Sigmoid colon (tissue), 7 donors: Measurements from ENCODE around the gene PIP4K2C. TPM values are rescaled to one million over a fixed set of nuclear protein-coding genes. Genes with fewer than 3 reads are reported as not detected.
"Not testable (repeated sequence)": the region's sequence is repeated elsewhere in the genome, so short reads cannot be mapped to it uniquely, and the experiment has no call there.

ENCODE experiments used
- DNase-seq: peaks from one replicate; pipeline ENCODE4 v3.0.0-alpha.2; 2019
- H3K27ac ChIP-seq, 4 donors: fragments of 200-600 bp; sonication (generic); one replicate each; pipeline ENCODE4 v1.5.1; 2016 to 2019; ENCODE audit warnings: mild to moderate bottlenecking in 1 of 4
- H3K27me3 ChIP-seq, 3 donors: fragments of 200-600 bp; sonication (generic); one replicate each; pipeline ENCODE4 v1.5.1; 2019; ENCODE audit warnings: mild to moderate bottlenecking in 1 of 3
- H3K36me3 ChIP-seq, 4 donors: fragments of 200-600 bp; sonication (generic); one replicate each; pipeline ENCODE4 v1.5.1; 2016 to 2019
- H3K4me1 ChIP-seq, 4 donors: fragments of 200-600 bp; sonication (generic); one replicate each; pipeline ENCODE4 v1.5.1; 2017 to 2019
- H3K4me3 ChIP-seq, 4 donors: fragments of 200-600 bp; sonication (generic); one replicate each; pipeline ENCODE4 v1.5.1; 2017 to 2019; ENCODE audit warnings: mild to moderate bottlenecking in 2 of 4, moderate library complexity in 1 of 4
- H3K9me3 ChIP-seq, 4 donors: fragments of 200-600 bp in 3 of 4; sonication (generic) in 3 of 4; one replicate each; pipeline versions ENCODE4 v1.5.1 to v1.6.1; 2013 to 2019
- CTCF ChIP-seq, 4 experiments: fragments of 450-650 bp in 3 of 4; fragments of 200-600 bp in 1 of 4; IDR thresholded peaks; one replicate each; pipeline ENCODE4 v1.5.1; 2016 to 2019; ENCODE audit warnings: antibody characterized with exemption in 4 of 4, mild to moderate bottlenecking in 3 of 4, moderate library complexity in 2 of 4
- EP300 ChIP-seq, 4 donors: sonication (generic); formaldehyde crosslinking; IDR thresholded peaks; one replicate each; pipeline ENCODE4 v1.6.1; 2017; ENCODE audit warnings: antibody characterized with exemption in 4 of 4
- POLR2A ChIP-seq, 2 donors: fragments of 450-650 bp; IDR thresholded peaks; one replicate each; pipeline ENCODE4 v1.6.1; 2016; ENCODE audit warnings: antibody characterized with exemption in 2 of 2, mild to moderate bottlenecking in 2 of 2, moderate library complexity in 2 of 2
- POLR2AphosphoS5 ChIP-seq, 4 donors: sonication (generic); formaldehyde crosslinking; IDR thresholded peaks; one replicate each; pipeline ENCODE4 v1.6.1; 2017; ENCODE audit warnings: antibody characterized with exemption in 4 of 4
- WGBS, 2 donors: extraction: QIAGEN DNeasy Blood & Tissue Kit; methylation state at CpG; one replicate each; pipeline ENCODE4 v1.1.7; 2013; 5-methylcytosine and 5-hydroxymethylcytosine counted together
- intact Hi-C: fragments of 100-400 bp; cut with DNase I; formaldehyde crosslinking; loops from one replicate; pipeline ENCODE4 v1.15.1; 2023
- polyA plus RNA-seq, 3 donors: library from polyadenylated mRNA; stranded (reverse); fragments of 200-250 nt; gene quantifications; one replicate each; pipeline ENCODE4 v1.2.3, GENCODE V29; 2013
- total RNA-seq, 4 donors: library from RNA; depleted of rRNA; stranded (reverse); fragments of >200 nt; gene quantifications; one replicate each; pipeline ENCODE4 v1.1.0, GENCODE V29; 2016
- donor health status: healthy with polysubstance abuse.
- donor health status: Bipolar disorder and iron deficiency.
- donor health status: healthy.

The PIP4K2C gene
- total and polyA plus RNA-seq, 7 donors, result 13.3 to 30.5 (median 21.0) TPM

- intact Hi-C loops, result no loop called here
- H3K4me3 ChIP-seq, result no peak overlapping the region
- H3K4me1 ChIP-seq, result peaks cover 0 to 4% (median 2%) of the 10 kb centered on the region in 4 donors
- TF ChIP-seq CTCF (IDR thresholded peaks at IDR 0.05) (no peak), EP300 (IDR thresholded peaks at IDR 0.05) (no peak), POLR2A (IDR thresholded peaks at IDR 0.05) (no peak), POLR2AphosphoS5 (IDR thresholded peaks at IDR 0.05) (no peak)
- peaks cover 0 to 61% (median 10%) of the 10 kb centered on the region in 3 donors for H3K27me3 ChIP-seq
- DNase-seq, result no peak
- no peaks in the 10 kb centered on the region for H3K36me3 ChIP-seq
- 81 to 90% methylated on average over 3 of the region's 3 CpGs for WGBS, 2 donors
- H3K9me3 ChIP-seq, result no peaks in the 10 kb centered on the region
- H3K27ac ChIP-seq, result no peak overlapping the region
Measured at GRCh38 chr12:57638096-57638495, 47.1 kb downstream of the PIP4K2C start.

GRCh38 chr12:57640175-57641042 is 49.4 kb downstream of the PIP4K2C start:
- intact Hi-C loops, result no loop called here
- Histone ChIP-seq H3K36me3 (no peaks in the 10 kb centered on the region), H3K4me1 (no peaks in the 10 kb centered on the region), H3K9me3 (no peaks in the 10 kb centered on the region), H3K27ac (no peak overlapping the region), H3K4me3 (no peak overlapping the region), H3K27me3 (peaks cover 0 to 49% (median 10%) of the 10 kb centered on the region in 3 donors)
- DNase-seq, result no peak
- TF ChIP-seq POLR2AphosphoS5 (IDR thresholded peaks at IDR 0.05) (no peak), POLR2A (IDR thresholded peaks at IDR 0.05) (no peak), CTCF (IDR thresholded peaks at IDR 0.05) (no peak), EP300 (IDR thresholded peaks at IDR 0.05) (no peak)
- WGBS, 2 donors, result 38 to 60% methylated on average over 7 of the region's 7 CpGs

- H3K27me3 ChIP-seq, result peaks cover 0 to 37% (median 10%) of the 10 kb centered on the region in 3 donors
- intact Hi-C loops, result no loop called here
- no peaks in the 10 kb centered on the region for H3K4me1 ChIP-seq
- no peak overlapping the region for H3K27ac ChIP-seq
- no peak for DNase-seq
- no peak for TF ChIP-seq POLR2A (IDR thresholded peaks at IDR 0.05)
- no peak for TF ChIP-seq CTCF (IDR thresholded peaks at IDR 0.05)
- no peak for TF ChIP-seq POLR2AphosphoS5 (IDR thresholded peaks at IDR 0.05)
- no peak for TF ChIP-seq EP300 (IDR thresholded peaks at IDR 0.05)
- 42 to 59% methylated on average over 5 of the region's 5 CpGs for WGBS, 2 donors
- H3K4me3 ChIP-seq, result no peak overlapping the region
- no peaks in the 10 kb centered on the region for H3K36me3 ChIP-seq
- H3K9me3 ChIP-seq, result peaks cover 0 to 2% (median 0%) of the 10 kb centered on the region in 4 donors
Measured at GRCh38 chr12:57641699-57642442, 50.9 kb downstream of the PIP4K2C start.

- 77 to 82% methylated on average over 11 to 13 of the region's 13 CpGs for WGBS, 2 donors
- H3K27ac ChIP-seq, H3K36me3 ChIP-seq, intact Hi-C loops, DNase-seq, H3K4me3 ChIP-seq, H3K4me1 ChIP-seq, H3K9me3 ChIP-seq: not testable (repeated sequence)
- peaks cover 0 to 22% (median 5%) of the 10 kb centered on the region in 3 donors for H3K27me3 ChIP-seq
Measured at GRCh38 chr12:57645990-57646658, 55.1 kb downstream of the PIP4K2C start.

- peaks cover 0 to 17% (median 5%) of the 10 kb centered on the region in 3 donors for H3K27me3 ChIP-seq
- DNase-seq, intact Hi-C loops, H3K27ac ChIP-seq, H3K4me1 ChIP-seq, H3K36me3 ChIP-seq, H3K9me3 ChIP-seq, H3K4me3 ChIP-seq: not testable (repeated sequence)
- WGBS, 2 donors, result 94 to 95% methylated on average over 10 of the region's 15 CpGs
Measured at GRCh38 chr12:57646659-57647049, 55.7 kb downstream of the PIP4K2C start.

Other genes starting within 250 kb of the PIP4K2C start
- 10 to 100 TPM; 28.3 to 37.7 (median 28.5) TPM for gene R3HDM2, start 160.1 kb upstream of the PIP4K2C start, total RNA-seq
- 10 to 100 TPM; 10.9 to 26.2 (median 14.4) TPM for gene R3HDM2, start 160.1 kb upstream of the PIP4K2C start, polyA plus RNA-seq
- not detected for gene INHBC, start 156.4 kb upstream of the PIP4K2C start, total RNA-seq
- not detected for gene INHBC, start 156.4 kb upstream of the PIP4K2C start, polyA plus RNA-seq
- under 1 TPM in 1 of 4 donors, not detected in 3; 0.36 TPM for gene INHBE, start 135.9 kb upstream of the PIP4K2C start, total RNA-seq
- gene INHBE, start 135.9 kb upstream of the PIP4K2C start, polyA plus RNA-seq, result under 1 TPM in 1 of 3 donors, not detected in 2; 0.09 TPM
- 1 to 10 TPM in 2 of 4 donors, under 1 TPM in 1, not detected in 1; 0.71 to 3.9 (median 1.8) TPM for gene GLI1, start 131.4 kb upstream of the PIP4K2C start, total RNA-seq
- 1 to 10 TPM in 1 of 3 donors, under 1 TPM in 1, not detected in 1; 0.60 to 1.5 TPM for gene GLI1, start 131.4 kb upstream of the PIP4K2C start, polyA plus RNA-seq
- gene ARHGAP9, start 111.3 kb upstream of the PIP4K2C start, total RNA-seq, result 10 to 100 TPM in 1 of 4 donors, 1 to 10 TPM in 3; 4.3 to 16.3 (median 6.8) TPM
- gene ARHGAP9, start 111.3 kb upstream of the PIP4K2C start, polyA plus RNA-seq, result 10 to 100 TPM in 1 of 3 donors, 1 to 10 TPM in 2; 4.9 to 54.7 (median 6.6) TPM
- 10 to 100 TPM; 46.6 to 56.3 (median 53.2) TPM for gene MARS1, start 103.1 kb upstream of the PIP4K2C start, total RNA-seq
- 10 to 100 TPM; 22.9 to 86.2 (median 25.8) TPM for gene MARS1, start 103.1 kb upstream of the PIP4K2C start, polyA plus RNA-seq
- gene DDIT3, start 70.7 kb upstream of the PIP4K2C start, total RNA-seq, result 10 to 100 TPM; 30.7 to 48.5 (median 40.7) TPM
- 10 to 100 TPM; 42.3 to 52.9 (median 46.7) TPM for gene DDIT3, start 70.7 kb upstream of the PIP4K2C start, polyA plus RNA-seq
- gene MBD6, start 68.4 kb upstream of the PIP4K2C start, total RNA-seq, result 10 to 100 TPM; 13.5 to 23.5 (median 16.0) TPM
- 10 to 100 TPM; 16.2 to 52.8 (median 17.1) TPM for gene MBD6, start 68.4 kb upstream of the PIP4K2C start, polyA plus RNA-seq
- 100 to 1,000 TPM; 118 to 194 (median 141) TPM for gene DCTN2, start 44.0 kb upstream of the PIP4K2C start, total RNA-seq
- gene DCTN2, start 44.0 kb upstream of the PIP4K2C start, polyA plus RNA-seq, result 100 to 1,000 TPM; 141 to 204 (median 172) TPM
- gene KIF5A, start 41.1 kb upstream of the PIP4K2C start, total RNA-seq, result 1 to 10 TPM; 3.6 to 8.9 (median 6.9) TPM
- gene KIF5A, start 41.1 kb upstream of the PIP4K2C start, polyA plus RNA-seq, result 1 to 10 TPM in 1 of 3 donors, under 1 TPM in 2; under 0.01 to 3.5 (median 0.46) TPM
- gene DTX3, start 13.6 kb downstream of the PIP4K2C start, total RNA-seq, result 10 to 100 TPM; 42.9 to 68.4 (median 50.7) TPM
- gene DTX3, start 13.6 kb downstream of the PIP4K2C start, polyA plus RNA-seq, result 10 to 100 TPM in 1 of 3 donors, 1 to 10 TPM in 2; 1.2 to 12.5 (median 8.4) TPM
- 100 to 1,000 TPM in 3 of 4 donors, 10 to 100 TPM in 1; 99.4 to 140 (median 113) TPM for gene ARHGEF25, start 20.2 kb downstream of the PIP4K2C start, total RNA-seq
- 10 to 100 TPM in 2 of 3 donors, 1 to 10 TPM in 1; 5.8 to 22.8 (median 18.2) TPM for gene ARHGEF25, start 20.2 kb downstream of the PIP4K2C start, polyA plus RNA-seq
- gene B4GALNT1, start 42.0 kb downstream of the PIP4K2C start, total RNA-seq, result 1 to 10 TPM in 3 of 4 donors, under 1 TPM in 1; 0.99 to 4.4 (median 3.3) TPM
- 1 to 10 TPM in 1 of 3 donors, not detected in 2; 2.7 TPM for gene B4GALNT1, start 42.0 kb downstream of the PIP4K2C start, polyA plus RNA-seq
- gene OS9, start 102.9 kb downstream of the PIP4K2C start, total RNA-seq, result 100 to 1,000 TPM; 122 to 183 (median 156) TPM
- 100 to 1,000 TPM in 1 of 3 donors, 10 to 100 TPM in 2; 69.1 to 243 (median 95.3) TPM for gene OS9, start 102.9 kb downstream of the PIP4K2C start, polyA plus RNA-seq
- gene AGAP2, start 147.6 kb downstream of the PIP4K2C start, total RNA-seq, result 1 to 10 TPM in 3 of 4 donors, under 1 TPM in 1; 0.82 to 3.0 (median 1.8) TPM
- 1 to 10 TPM in 1 of 3 donors, under 1 TPM in 2; under 0.01 to 6.4 (median 0.46) TPM for gene AGAP2, start 147.6 kb downstream of the PIP4K2C start, polyA plus RNA-seq
- gene TSPAN31, start 153.8 kb downstream of the PIP4K2C start, total RNA-seq, result 10 to 100 TPM; 43.2 to 85.8 (median 69.3) TPM
- 10 to 100 TPM; 12.0 to 33.8 (median 15.7) TPM for gene TSPAN31, start 153.8 kb downstream of the PIP4K2C start, polyA plus RNA-seq
- 100 to 1,000 TPM in 1 of 4 donors, 10 to 100 TPM in 3; 54.6 to 108 (median 82.5) TPM for gene CDK4, start 161.1 kb downstream of the PIP4K2C start, total RNA-seq
- 10 to 100 TPM; 34.9 to 89.1 (median 43.2) TPM for gene CDK4, start 161.1 kb downstream of the PIP4K2C start, polyA plus RNA-seq
- gene MARCHF9, start 163.9 kb downstream of the PIP4K2C start, total RNA-seq, result 10 to 100 TPM in 2 of 4 donors, 1 to 10 TPM in 2; 6.1 to 12.5 (median 9.4) TPM
- 10 to 100 TPM in 1 of 3 donors, 1 to 10 TPM in 2; 5.5 to 14.9 (median 7.8) TPM for gene MARCHF9, start 163.9 kb downstream of the PIP4K2C start, polyA plus RNA-seq
- under 1 TPM in 1 of 4 donors, not detected in 3; 0.28 TPM for gene CYP27B1, start 175.9 kb downstream of the PIP4K2C start, total RNA-seq
- 1 to 10 TPM in 2 of 3 donors, not detected in 1; 1.2 to 2.0 TPM for gene CYP27B1, start 175.9 kb downstream of the PIP4K2C start, polyA plus RNA-seq
- 10 to 100 TPM in 1 of 4 donors, 1 to 10 TPM in 3; 3.8 to 12.2 (median 7.4) TPM for gene METTL1, start 180.9 kb downstream of the PIP4K2C start, total RNA-seq
- gene METTL1, start 180.9 kb downstream of the PIP4K2C start, polyA plus RNA-seq, result 10 to 100 TPM in 2 of 3 donors, 1 to 10 TPM in 1; 7.6 to 16.7 (median 10.2) TPM
- 10 to 100 TPM in 2 of 4 donors, 1 to 10 TPM in 2; 9.0 to 11.9 (median 10.6) TPM for gene EEF1AKMT3, start 181.4 kb downstream of the PIP4K2C start, total RNA-seq
- 1 to 10 TPM; 1.6 to 8.4 (median 2.5) TPM for gene EEF1AKMT3, start 181.4 kb downstream of the PIP4K2C start, polyA plus RNA-seq
- 10 to 100 TPM in 3 of 4 donors, 1 to 10 TPM in 1; 8.0 to 29.6 (median 25.3) TPM for gene TSFM, start 191.6 kb downstream of the PIP4K2C start, total RNA-seq
- gene TSFM, start 191.6 kb downstream of the PIP4K2C start, polyA plus RNA-seq, result 10 to 100 TPM; 36.0 to 49.3 (median 47.9) TPM
- 10 to 100 TPM in 1 of 4 donors, 1 to 10 TPM in 3; 2.1 to 12.2 (median 5.1) TPM for gene AVIL, start 227.5 kb downstream of the PIP4K2C start, total RNA-seq
- gene AVIL, start 227.5 kb downstream of the PIP4K2C start, polyA plus RNA-seq, result 10 to 100 TPM in 1 of 3 donors, 1 to 10 TPM in 2; 6.2 to 11.4 (median 8.3) TPM